HEK293 (cell line): ENCODE data around the gene AUP1.
"Not testable (repeated sequence)": the region's sequence is repeated elsewhere in the genome, so short reads cannot be mapped to it uniquely, and the experiment has no call there.

ENCODE experiments used
- CTCF ChIA-PET: fragments of 350-600 bp; formaldehyde crosslinking; extraction: SDS; loops from one replicate; lab custom pipeline; 2021; ENCODE audit warnings: antibody characterized with exemption; lab: Yijun Ruan, JAX
- POLR2A ChIA-PET: fragments of 300-600 bp; formaldehyde crosslinking; extraction: SDS; loops from one replicate; lab custom pipeline; 2020; ENCODE audit warnings: antibody characterized with exemption, inconsistent platforms; lab: Yijun Ruan, JAX
- H3K27ac ChIP-seq: fragments of 200-500 bp; sonication (Bioruptor generic); 2 replicates; pipeline ENCODE4 v1.5.1; 2014; ENCODE audit warnings: low read depth, low read length, control low read depth, inconsistent platforms; ENCODE audit errors: extremely low read depth
- H3K36me3 ChIP-seq, 2 experiments: fragments of 200-500 bp in 1 of 2; sonication (Bioruptor generic) in 1 of 2; 1 replicate in 1 of 2; 2 replicates in 1 of 2; pipeline ENCODE4 v1.5.1; 2014 to 2017; ENCODE audit warnings: inconsistent platforms in 2 of 2, low read length in 2 of 2; ENCODE audit not compliant: control insufficient read depth in 2 of 2, insufficient read depth in 1 of 2
- H3K4me1 ChIP-seq: fragments of 200-500 bp; sonication (Bioruptor generic); 2 replicates; pipeline ENCODE4 v1.5.1; 2014; ENCODE audit warnings: mild to moderate bottlenecking, low read length, inconsistent platforms; ENCODE audit not compliant: control insufficient read depth, insufficient read depth
- H3K4me3 ChIP-seq: 2 replicates; pipeline ENCODE4 v1.5.1; 2011; ENCODE audit warnings: low read depth, mild to moderate bottlenecking, control low read depth, low read length, moderate library complexity
- H3K9me3 ChIP-seq: fragments of 200-500 bp; sonication (Bioruptor generic); 2 replicates; pipeline ENCODE4 v1.5.1; 2014; ENCODE audit warnings: low read depth, low read length, inconsistent platforms; ENCODE audit not compliant: control insufficient read depth, insufficient read depth
- GLIS2 ChIP-seq: fragments of 450-650 bp; formaldehyde crosslinking; IDR thresholded peaks from 2 replicates; pipeline ENCODE4 v1.5.1; 2016; ENCODE audit warnings: missing biosample characterization, missing genetic modification characterization
- HOXA7 ChIP-seq: sonication (generic); formaldehyde crosslinking; IDR thresholded peaks from 2 replicates; pipeline ENCODE4 v1.8.1; 2022; ENCODE audit warnings: missing genetic modification reagents, borderline replicate concordance
- HOXC10 ChIP-seq: sonication (generic); formaldehyde crosslinking; IDR thresholded peaks from 2 replicates; pipeline ENCODE4 v1.8.1; 2023; ENCODE audit warnings: mild to moderate bottlenecking, missing genetic modification reagents
- ZNF121 ChIP-seq: fragments of 450-650 bp; formaldehyde crosslinking; IDR thresholded peaks from 2 replicates; pipeline ENCODE4 v1.5.1; 2016; ENCODE audit warnings: missing biosample characterization, missing genetic modification characterization
- ZNF16 ChIP-seq: fragments of 450-650 bp; formaldehyde crosslinking; IDR thresholded peaks from 2 replicates; pipeline ENCODE4 v1.5.1; 2016; ENCODE audit warnings: low read depth, missing biosample characterization, missing genetic modification characterization
- ZNF350 ChIP-seq: fragments of 450-650 bp; formaldehyde crosslinking; IDR thresholded peaks from 2 replicates; pipeline ENCODE4 v1.5.0; 2017; ENCODE audit warnings: missing biosample characterization, mild to moderate bottlenecking, missing genetic modification characterization
- ZNF37A ChIP-seq: fragments of 450-650 bp; IDR thresholded peaks from 2 replicates; pipeline ENCODE4 v1.5.1; 2018; ENCODE audit warnings: missing biosample characterization, missing genetic modification characterization
- ZNF529 ChIP-seq: fragments of 450-650 bp; formaldehyde crosslinking; IDR thresholded peaks from 2 replicates; pipeline ENCODE4 v1.5.1; 2017; ENCODE audit warnings: missing genetic modification characterization, missing biosample characterization; ENCODE audit not compliant: insufficient replicate concordance
- ZNF677 ChIP-seq: fragments of 450-650 bp; IDR thresholded peaks from 2 replicates; pipeline ENCODE4 v1.5.0; 2018; ENCODE audit warnings: missing biosample characterization, mild to moderate bottlenecking, missing genetic modification characterization, moderate library complexity
- TF ChIP-seq, protein P1 (sequence below): fragments of 450-650 bp; formaldehyde crosslinking; IDR thresholded peaks from 2 replicates; pipeline ENCODE4 v1.5.1; 2016; ENCODE audit warnings: missing biosample characterization, missing genetic modification characterization
- TF ChIP-seq, protein P2 (sequence below): fragments of 450-650 bp; formaldehyde crosslinking; IDR thresholded peaks from 2 replicates; pipeline ENCODE4 v1.5.1; 2017; ENCODE audit warnings: missing biosample characterization, missing genetic modification characterization
- TF ChIP-seq, protein P3 (sequence below): fragments of 450-650 bp; formaldehyde crosslinking; IDR thresholded peaks from 2 replicates; pipeline ENCODE4 v1.5.1; 2016; ENCODE audit warnings: missing biosample characterization, missing genetic modification characterization, low read depth
- TF ChIP-seq, protein P4 (sequence below): fragments of 450-650 bp; formaldehyde crosslinking; IDR thresholded peaks from 2 replicates; pipeline ENCODE4 v1.5.1; 2016; ENCODE audit warnings: missing biosample characterization, missing genetic modification characterization

Gene AUP1

DNA sequence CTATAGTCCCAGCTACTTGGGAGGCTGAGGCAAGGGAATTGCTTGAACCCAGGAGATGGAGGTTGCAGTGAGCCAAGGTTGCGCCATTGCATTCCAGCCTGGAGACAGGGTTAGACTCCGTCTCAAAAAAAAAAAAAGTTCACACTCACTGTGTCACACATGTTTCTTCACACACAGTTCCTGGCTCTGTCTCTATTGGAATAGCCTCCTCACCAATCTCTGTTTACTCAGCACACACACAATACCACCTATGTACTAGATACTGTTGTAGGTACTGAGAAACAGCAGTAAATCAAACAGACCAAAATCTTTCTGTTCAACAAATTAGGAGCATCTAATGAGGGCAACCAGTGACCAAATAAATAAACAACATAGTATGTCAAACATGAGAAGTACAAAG, 43.4 kb downstream of the AUP1 start:
- H3K36me3 ChIP-seq, result peaks cover 17 to 48% of the 10 kb centered on the region in 2 experiments; a peak in 2 of 3 replicates
- H3K4me1 ChIP-seq, result no peaks in the 10 kb centered on the region
- CTCF ChIA-PET, result no interaction called here

DNA sequence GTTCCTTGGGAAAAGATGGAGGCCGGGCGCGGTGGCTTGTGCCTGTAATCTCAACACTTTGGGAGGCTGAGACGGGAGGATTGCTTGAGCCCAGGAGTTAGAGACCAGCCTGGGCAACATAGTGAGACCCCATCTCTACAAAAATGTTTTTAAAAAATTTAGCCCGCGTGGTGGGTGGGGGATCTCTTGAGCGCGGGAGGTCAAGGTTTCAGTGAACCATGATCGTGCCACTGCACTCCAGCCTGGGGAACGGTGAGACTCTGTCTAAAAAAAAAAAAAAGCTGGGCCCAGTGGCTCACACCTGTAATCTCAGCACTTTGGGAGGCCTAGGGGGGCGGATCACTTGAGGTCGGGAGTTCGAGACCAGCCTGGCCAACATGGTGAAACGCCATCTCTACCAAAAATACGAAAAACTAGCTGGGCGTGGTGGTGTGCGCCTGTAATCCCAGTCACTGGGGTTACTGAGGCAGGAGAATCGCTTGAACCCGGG, 45.8 kb downstream of the AUP1 start:
- POLR2A ChIA-PET, result interaction anchor here (0.6 to 4.0 kb wide), 11 partner anchors 18 to 746 kb away, joined by 3 to 37 read pairs (median 4); partner anchors contain the start of genes AUP1, DQX1, HTRA2 and INO80B
- peak overlapping the region; percentile 92 for H3K4me3 ChIP-seq
- CTCF ChIA-PET, result interaction anchor here (0.6 to 5.0 kb wide), 17 partner anchors 9 to 135 kb away, joined by 3 to 72 read pairs (median 5); partner anchors contain the start of genes AUP1, HTRA2 and MRPL53
- TF ChIP-seq ZNF121, result peak; percentile 95
- TF ChIP-seq, all 188 proteins: peak for 1; not testable (repeated sequence) for 187
- Histone ChIP-seq H3K27ac (peak overlapping the region; percentile 74; the same call in 1 of the 2 replicates), H3K36me3 (peaks cover 34 to 49% of the 10 kb centered on the region in 2 experiments)
- H3K4me1 ChIP-seq, H3K9me3 ChIP-seq: not testable (repeated sequence)

More for the DNA sequence above, 43.4 kb downstream of the AUP1 start:
- TF ChIP-seq GLIS2 (tag by site-specific recombination) (no peak), HOXA7 (CRISPR knock-in tag) (no peak), ZNF677 (tag by site-specific recombination) (no peak), HOXC10 (CRISPR knock-in tag) (no peak), ZNF350 (tag by site-specific recombination) (no peak), ZNF16 (tag by site-specific recombination) (no peak), ZNF529 (tag by site-specific recombination) (no peak), ZNF37A (tag by site-specific recombination) (no peak)
- TF ChIP-seq, protein P1, sequence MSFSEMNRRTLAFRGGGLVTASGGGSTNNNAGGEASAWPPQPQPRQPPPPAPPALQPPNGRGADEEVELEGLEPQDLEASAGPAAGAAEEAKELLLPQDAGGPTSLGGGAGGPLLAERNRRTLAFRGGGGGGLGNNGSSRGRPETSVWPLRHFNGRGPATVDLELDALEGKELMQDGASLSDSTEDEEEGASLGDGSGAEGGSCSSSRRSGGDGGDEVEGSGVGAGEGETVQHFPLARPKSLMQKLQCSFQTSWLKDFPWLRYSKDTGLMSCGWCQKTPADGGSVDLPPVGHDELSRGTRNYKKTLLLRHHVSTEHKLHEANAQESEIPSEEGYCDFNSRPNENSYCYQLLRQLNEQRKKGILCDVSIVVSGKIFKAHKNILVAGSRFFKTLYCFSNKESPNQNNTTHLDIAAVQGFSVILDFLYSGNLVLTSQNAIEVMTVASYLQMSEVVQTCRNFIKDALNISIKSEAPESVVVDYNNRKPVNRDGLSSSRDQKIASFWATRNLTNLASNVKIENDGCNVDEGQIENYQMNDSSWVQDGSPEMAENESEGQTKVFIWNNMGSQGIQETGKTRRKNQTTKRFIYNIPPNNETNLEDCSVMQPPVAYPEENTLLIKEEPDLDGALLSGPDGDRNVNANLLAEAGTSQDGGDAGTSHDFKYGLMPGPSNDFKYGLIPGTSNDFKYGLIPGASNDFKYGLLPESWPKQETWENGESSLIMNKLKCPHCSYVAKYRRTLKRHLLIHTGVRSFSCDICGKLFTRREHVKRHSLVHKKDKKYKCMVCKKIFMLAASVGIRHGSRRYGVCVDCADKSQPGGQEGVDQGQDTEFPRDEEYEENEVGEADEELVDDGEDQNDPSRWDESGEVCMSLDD, result no peak
- TF ChIP-seq, protein P2, sequence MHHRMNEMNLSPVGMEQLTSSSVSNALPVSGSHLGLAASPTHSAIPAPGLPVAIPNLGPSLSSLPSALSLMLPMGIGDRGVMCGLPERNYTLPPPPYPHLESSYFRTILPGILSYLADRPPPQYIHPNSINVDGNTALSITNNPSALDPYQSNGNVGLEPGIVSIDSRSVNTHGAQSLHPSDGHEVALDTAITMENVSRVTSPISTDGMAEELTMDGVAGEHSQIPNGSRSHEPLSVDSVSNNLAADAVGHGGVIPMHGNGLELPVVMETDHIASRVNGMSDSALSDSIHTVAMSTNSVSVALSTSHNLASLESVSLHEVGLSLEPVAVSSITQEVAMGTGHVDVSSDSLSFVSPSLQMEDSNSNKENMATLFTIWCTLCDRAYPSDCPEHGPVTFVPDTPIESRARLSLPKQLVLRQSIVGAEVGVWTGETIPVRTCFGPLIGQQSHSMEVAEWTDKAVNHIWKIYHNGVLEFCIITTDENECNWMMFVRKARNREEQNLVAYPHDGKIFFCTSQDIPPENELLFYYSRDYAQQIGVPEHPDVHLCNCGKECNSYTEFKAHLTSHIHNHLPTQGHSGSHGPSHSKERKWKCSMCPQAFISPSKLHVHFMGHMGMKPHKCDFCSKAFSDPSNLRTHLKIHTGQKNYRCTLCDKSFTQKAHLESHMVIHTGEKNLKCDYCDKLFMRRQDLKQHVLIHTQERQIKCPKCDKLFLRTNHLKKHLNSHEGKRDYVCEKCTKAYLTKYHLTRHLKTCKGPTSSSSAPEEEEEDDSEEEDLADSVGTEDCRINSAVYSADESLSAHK (tag by site-specific recombination), result no peak
- TF ChIP-seq, protein P3, sequence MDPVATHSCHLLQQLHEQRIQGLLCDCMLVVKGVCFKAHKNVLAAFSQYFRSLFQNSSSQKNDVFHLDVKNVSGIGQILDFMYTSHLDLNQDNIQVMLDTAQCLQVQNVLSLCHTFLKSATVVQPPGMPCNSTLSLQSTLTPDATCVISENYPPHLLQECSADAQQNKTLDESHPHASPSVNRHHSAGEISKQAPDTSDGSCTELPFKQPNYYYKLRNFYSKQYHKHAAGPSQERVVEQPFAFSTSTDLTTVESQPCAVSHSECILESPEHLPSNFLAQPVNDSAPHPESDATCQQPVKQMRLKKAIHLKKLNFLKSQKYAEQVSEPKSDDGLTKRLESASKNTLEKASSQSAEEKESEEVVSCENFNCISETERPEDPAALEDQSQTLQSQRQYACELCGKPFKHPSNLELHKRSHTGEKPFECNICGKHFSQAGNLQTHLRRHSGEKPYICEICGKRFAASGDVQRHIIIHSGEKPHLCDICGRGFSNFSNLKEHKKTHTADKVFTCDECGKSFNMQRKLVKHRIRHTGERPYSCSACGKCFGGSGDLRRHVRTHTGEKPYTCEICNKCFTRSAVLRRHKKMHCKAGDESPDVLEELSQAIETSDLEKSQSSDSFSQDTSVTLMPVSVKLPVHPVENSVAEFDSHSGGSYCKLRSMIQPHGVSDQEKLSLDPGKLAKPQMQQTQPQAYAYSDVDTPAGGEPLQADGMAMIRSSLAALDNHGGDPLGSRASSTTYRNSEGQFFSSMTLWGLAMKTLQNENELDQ (tag by site-specific recombination), result no peak
- TF ChIP-seq, protein P4, sequence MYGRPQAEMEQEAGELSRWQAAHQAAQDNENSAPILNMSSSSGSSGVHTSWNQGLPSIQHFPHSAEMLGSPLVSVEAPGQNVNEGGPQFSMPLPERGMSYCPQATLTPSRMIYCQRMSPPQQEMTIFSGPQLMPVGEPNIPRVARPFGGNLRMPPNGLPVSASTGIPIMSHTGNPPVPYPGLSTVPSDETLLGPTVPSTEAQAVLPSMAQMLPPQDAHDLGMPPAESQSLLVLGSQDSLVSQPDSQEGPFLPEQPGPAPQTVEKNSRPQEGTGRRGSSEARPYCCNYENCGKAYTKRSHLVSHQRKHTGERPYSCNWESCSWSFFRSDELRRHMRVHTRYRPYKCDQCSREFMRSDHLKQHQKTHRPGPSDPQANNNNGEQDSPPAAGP (tag by site-specific recombination), result no peak
- POLR2A ChIA-PET, result no interaction called here
- Histone ChIP-seq H3K27ac (no peak overlapping the region), H3K4me3 (no peak overlapping the region), H3K9me3 (no peaks in the 10 kb centered on the region)
